Activated naive CD8-positive, alpha-beta T cell treated with anti-CD3 and anti-CD28 coated beads for 36 hours (primary cell): Measurements from ENCODE around the gene LARP4. TPM values are rescaled to one million over a fixed set of nuclear protein-coding genes. Genes with fewer than 3 reads are reported as not detected.
"Not testable (repeated sequence)": the region's sequence is repeated elsewhere in the genome, so short reads cannot be mapped to it uniquely, and the experiment has no call there.

Experiments
- DNase-seq: peaks from one replicate; pipeline ENCODE4 v3.0.0; 2021
- H3K27ac Mint-ChIP-seq: one replicate; pipeline ENCODE4 v1.8.0; 2022; ENCODE audit warnings: mild to moderate bottlenecking, moderate library complexity, mixed read lengths
- H3K27me3 Mint-ChIP-seq: one replicate; pipeline ENCODE4 v1.8.0; 2022; ENCODE audit warnings: mild to moderate bottlenecking, mixed read lengths
- H3K36me3 Mint-ChIP-seq: one replicate; pipeline ENCODE4 v1.8.0; 2021; ENCODE audit warnings: mild to moderate bottlenecking, mixed read lengths
- H3K4me1 Mint-ChIP-seq: one replicate; pipeline ENCODE4 v1.8.0; 2021; ENCODE audit warnings: mixed read lengths
- H3K4me3 Mint-ChIP-seq: one replicate; pipeline ENCODE4 v1.8.0; 2022; ENCODE audit warnings: mild to moderate bottlenecking, moderate library complexity, mixed read lengths
- H3K9me3 Mint-ChIP-seq: one replicate; pipeline ENCODE4 v1.8.0; 2022; ENCODE audit warnings: mixed read lengths
- total RNA-seq, 2 experiments: library from RNA; stranded (reverse); gene quantifications; one replicate each; pipeline ENCODE4 v1.2.3, GENCODE V29; 2021

The LARP4 gene
- total RNA-seq, 2 experiments from 2014 or later, result 108 to 110 TPM

DNA sequence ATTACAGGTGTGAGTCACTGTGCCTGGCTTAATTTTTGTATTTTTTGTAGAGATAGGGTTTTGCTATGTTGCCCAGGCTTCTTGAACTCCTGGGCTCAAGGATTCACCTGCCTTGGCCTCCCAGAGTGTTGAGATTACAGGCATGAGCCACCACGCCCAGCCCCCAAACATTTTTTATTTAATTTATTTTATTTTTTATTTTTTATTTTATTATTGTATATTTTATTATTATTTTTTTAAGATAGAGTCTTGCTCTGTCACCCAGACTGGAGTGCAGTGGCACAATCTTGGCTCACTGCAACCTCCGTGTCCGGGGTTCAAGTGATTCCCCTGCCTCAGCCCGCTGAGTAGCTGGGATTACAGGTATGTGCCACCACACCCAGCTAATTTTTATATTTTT is 121.1 kb downstream of the LARP4 start:
- not testable (repeated sequence) for H3K27me3 Mint-ChIP-seq, H3K27ac Mint-ChIP-seq, H3K9me3 Mint-ChIP-seq, DNase-seq, H3K4me3 Mint-ChIP-seq
- Mint-ChIP-seq H3K4me1 (peaks cover 36% of the 10 kb centered on the region), H3K36me3 (peaks cover 36% of the 10 kb centered on the region)

DNA sequence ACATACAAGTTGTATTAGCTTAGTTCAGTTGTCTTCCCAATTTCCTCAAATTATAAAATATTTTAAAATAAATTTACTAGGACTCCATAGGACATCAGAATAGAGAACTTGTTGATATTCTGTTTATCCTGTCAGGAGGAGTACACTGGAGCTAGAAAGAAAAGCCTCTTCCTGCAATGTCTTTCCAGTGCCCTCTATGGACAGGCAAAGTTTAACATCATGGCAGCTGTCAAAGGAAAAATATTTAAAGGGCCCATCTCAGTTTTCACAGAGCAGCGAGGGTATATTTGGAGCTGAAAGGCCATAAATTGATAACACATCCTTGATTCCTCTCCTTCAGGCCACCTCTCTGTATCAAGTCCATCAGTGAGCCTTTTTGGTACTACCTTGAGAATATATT is 123.1 kb downstream of the LARP4 start:
- no peak for DNase-seq
- H3K27me3 Mint-ChIP-seq, result no peaks in the 10 kb centered on the region
- H3K27ac Mint-ChIP-seq, result no peak overlapping the region
- no peak overlapping the region for H3K4me3 Mint-ChIP-seq
- H3K4me1 Mint-ChIP-seq, result peaks cover 44% of the 10 kb centered on the region
- no peaks in the 10 kb centered on the region for H3K9me3 Mint-ChIP-seq
- peaks cover 35% of the 10 kb centered on the region for H3K36me3 Mint-ChIP-seq

DNA sequence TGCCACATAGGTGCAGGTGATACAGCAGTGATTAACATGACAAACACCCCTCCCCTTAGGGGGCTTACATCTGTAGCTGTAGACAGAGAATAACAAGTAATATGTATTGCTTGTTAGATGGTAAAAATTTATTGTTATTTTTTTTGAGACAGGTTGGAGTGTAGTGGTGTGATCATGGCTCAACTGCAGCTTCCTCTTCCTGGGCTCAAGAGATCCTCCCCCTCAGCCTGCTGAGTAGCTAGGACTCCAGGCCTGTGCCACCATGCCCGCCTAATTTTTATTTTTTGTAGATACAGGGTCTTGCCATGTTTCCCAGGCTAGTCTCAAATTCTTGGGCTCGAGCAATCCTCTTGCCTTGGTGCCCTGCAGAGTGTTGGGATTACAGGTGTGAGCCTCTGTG is 123.9 kb downstream of the LARP4 start:
- no peak overlapping the region for H3K4me3 Mint-ChIP-seq
- no peaks in the 10 kb centered on the region for H3K27me3 Mint-ChIP-seq
- peaks cover 47% of the 10 kb centered on the region for H3K4me1 Mint-ChIP-seq
- no peaks in the 10 kb centered on the region for H3K9me3 Mint-ChIP-seq
- H3K27ac Mint-ChIP-seq, result peak overlapping the region; percentile 22
- DNase-seq, result no peak
- peaks cover 38% of the 10 kb centered on the region for H3K36me3 Mint-ChIP-seq

DNA sequence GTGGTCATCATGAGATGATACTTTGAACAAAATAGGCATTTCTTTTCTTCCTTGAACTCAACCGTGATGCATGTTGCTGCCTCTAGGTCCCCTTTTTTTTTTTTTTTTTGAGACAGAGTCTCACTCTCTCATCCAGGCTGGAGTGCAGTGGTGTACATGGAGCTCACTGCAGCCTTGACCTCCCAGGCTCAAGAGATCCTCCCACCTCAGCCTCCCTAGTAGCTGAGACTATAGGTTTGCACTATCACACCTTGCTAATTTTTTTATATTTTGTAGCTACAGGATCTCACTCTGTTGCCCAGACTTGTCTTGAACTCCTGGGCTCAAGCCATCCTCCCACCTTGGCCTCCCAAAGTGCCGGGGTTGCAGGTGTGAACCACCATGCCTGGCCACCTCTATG is 124.7 kb downstream of the LARP4 start:
- H3K27ac Mint-ChIP-seq, result no peak overlapping the region
- peaks cover 39% of the 10 kb centered on the region for H3K4me1 Mint-ChIP-seq

DNA sequence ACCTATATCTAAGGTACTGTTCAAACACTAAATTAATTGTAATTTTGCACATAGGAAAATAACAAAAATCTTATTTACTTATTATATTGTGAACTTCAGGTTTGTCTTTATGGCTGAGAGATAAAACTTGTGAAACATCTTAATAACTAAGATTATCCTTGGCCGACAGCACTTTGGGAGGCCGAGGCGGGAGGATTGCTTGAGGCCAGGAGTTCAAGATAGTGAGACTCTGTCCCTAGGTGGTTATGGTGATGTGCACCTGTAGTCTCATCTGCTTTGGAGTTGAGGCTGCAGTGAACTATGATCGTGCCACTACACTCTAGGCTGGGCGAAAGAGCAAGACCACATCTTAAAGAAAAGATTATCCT is 126.7 kb downstream of the LARP4 start:
- H3K27me3 Mint-ChIP-seq, result no peaks in the 10 kb centered on the region
- peaks cover 27% of the 10 kb centered on the region for H3K36me3 Mint-ChIP-seq
- H3K27ac Mint-ChIP-seq, result no peak overlapping the region
- H3K4me3 Mint-ChIP-seq, result no peak overlapping the region
- H3K9me3 Mint-ChIP-seq, result no peaks in the 10 kb centered on the region
- H3K4me1 Mint-ChIP-seq, result peaks cover 30% of the 10 kb centered on the region
- no peak for DNase-seq

More for the DNA sequence above, 124.7 kb downstream of the LARP4 start:
- H3K9me3 Mint-ChIP-seq, result no peaks in the 10 kb centered on the region
- no peak overlapping the region for H3K4me3 Mint-ChIP-seq
- H3K27me3 Mint-ChIP-seq, result no peaks in the 10 kb centered on the region
- peaks cover 34% of the 10 kb centered on the region for H3K36me3 Mint-ChIP-seq
- no peak for DNase-seq

DNA sequence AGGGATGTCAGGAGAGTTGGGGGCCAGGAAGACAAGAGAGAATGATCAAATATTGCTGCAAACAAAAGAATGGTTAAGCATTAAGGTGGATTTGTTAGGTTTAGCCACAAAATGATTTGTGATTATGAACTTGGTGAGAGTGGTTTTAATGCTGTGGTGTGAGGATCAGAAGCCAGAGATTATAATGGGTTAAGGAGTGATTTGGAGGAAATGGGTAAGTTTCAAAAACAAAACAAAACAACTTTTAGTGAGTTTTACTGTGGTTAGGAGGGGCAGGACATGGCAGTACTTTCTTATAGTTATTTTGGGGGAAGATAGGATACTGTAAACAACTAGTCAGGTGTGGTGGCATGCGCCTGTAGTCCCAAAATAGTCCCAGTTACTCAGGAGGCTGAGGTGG is 128.1 kb downstream of the LARP4 start:
- H3K4me3 Mint-ChIP-seq, result no peak overlapping the region
- H3K4me1 Mint-ChIP-seq, result peaks cover 30% of the 10 kb centered on the region
- no peak for DNase-seq
- no peaks in the 10 kb centered on the region for H3K27me3 Mint-ChIP-seq
- H3K36me3 Mint-ChIP-seq, result peaks cover 23% of the 10 kb centered on the region
- peak overlapping the region; percentile 18 for H3K27ac Mint-ChIP-seq
- H3K9me3 Mint-ChIP-seq, result no peaks in the 10 kb centered on the region

DNA sequence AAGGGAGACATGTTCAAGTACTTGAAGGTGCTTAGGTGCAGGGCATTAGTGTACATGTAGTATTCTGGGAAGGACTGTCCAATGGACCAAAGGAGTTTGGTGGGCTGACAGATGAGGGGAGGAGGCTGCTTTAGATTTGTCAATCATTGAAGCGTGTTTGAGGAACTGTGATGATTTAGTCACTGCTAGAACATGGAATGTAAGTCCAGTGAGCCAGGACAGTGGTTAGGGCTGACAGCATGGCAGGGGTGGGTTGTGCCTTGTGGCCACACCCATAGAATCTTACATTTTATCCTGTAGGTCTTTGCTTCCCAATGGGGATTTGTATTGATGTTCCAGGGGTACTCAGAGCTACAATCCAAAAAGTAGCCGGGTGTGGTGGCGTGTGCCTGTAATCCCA is 128.7 kb downstream of the LARP4 start:
- H3K27ac Mint-ChIP-seq, result no peak overlapping the region
- H3K4me3 Mint-ChIP-seq, result no peak overlapping the region
- peaks cover 27% of the 10 kb centered on the region for H3K4me1 Mint-ChIP-seq
- peaks cover 17% of the 10 kb centered on the region for H3K36me3 Mint-ChIP-seq
- DNase-seq, result no peak
- no peaks in the 10 kb centered on the region for H3K9me3 Mint-ChIP-seq
- H3K27me3 Mint-ChIP-seq, result no peaks in the 10 kb centered on the region

Other genes starting within 250 kb of the LARP4 start
- 10 to 100 TPM; 36.4 to 41.3 TPM for gene CERS5, start 233.5 kb upstream of the LARP4 start, total RNA-seq
- 10 to 100 TPM; 27.8 to 28.1 TPM for gene LIMA1, start 117.4 kb upstream of the LARP4 start, total RNA-seq
- gene FAM186A, start 4.3 kb upstream of the LARP4 start, total RNA-seq, result not detected
- gene DIP2B, start 104.1 kb downstream of the LARP4 start, total RNA-seq, result 10 to 100 TPM; 21.4 to 22.5 TPM